ENCODE data around the gene PFN3.
A peak's percentile ranks its signal among the peaks of the same experiment; 100 is the strongest.

Gene PFN3

GRCh38 chr5:177399997-177400868 is at the start of gene PFN3:
Gene PFN3 (minus strand): TSS chr5:177400661. CDS start chr5:177400576, 85 bp downstream.
- DNase-seq: no peak
- Mint-ChIP-seq H3K4me3 (no peak within 1 kb of the TSS), H3K27ac (peak within 1 kb of the TSS; percentile 16), H3K9me3 (no peaks in the 10 kb centered on the region), H3K27me3 (peaks cover 23 to 63% of the 10 kb centered on the region in 2 donors), H3K4me1 (peaks cover 19 to 27% of the 10 kb centered on the region in 2 donors), H3K36me3 (no peaks in the 10 kb centered on the region)
- no peak for ATAC-seq (replicated peaks)

- ATAC-seq (replicated peaks): no peak
- no peaks in the 10 kb centered on the region for H3K9me3 Mint-ChIP-seq
- H3K27ac Mint-ChIP-seq: no peak overlapping the region
- peaks cover 6 to 7% of the 10 kb centered on the region in 2 donors for H3K36me3 Mint-ChIP-seq
- H3K27me3 Mint-ChIP-seq: no peaks in the 10 kb centered on the region
- H3K4me3 Mint-ChIP-seq: no peak overlapping the region
- H3K4me1 Mint-ChIP-seq: peaks cover 48 to 78% of the 10 kb centered on the region in 2 donors
- DNase-seq: no peak
Observed at GRCh38 chr5:177449140-177450061, 48.9 kb upstream of the PFN3 start.

GRCh38 chr5:177448244-177448950 is 47.9 kb upstream of the PFN3 start:
- ATAC-seq (replicated peaks) (no peak), DNase-seq (no peak)
- Mint-ChIP-seq H3K36me3 (peaks cover 7 to 9% of the 10 kb centered on the region in 2 donors), H3K4me1 (peaks cover 46 to 77% of the 10 kb centered on the region in 2 donors), H3K4me3 (peak overlapping the region; percentile 77 to 82), H3K9me3 (no peaks in the 10 kb centered on the region), H3K27ac (peak overlapping the region; percentile 91), H3K27me3 (no peaks in the 10 kb centered on the region)

GRCh38 chr5:177447611-177448243 is 47.3 kb upstream of the PFN3 start:
- H3K36me3 Mint-ChIP-seq: peaks cover 9% of the 10 kb centered on the region in 2 donors
- H3K27ac Mint-ChIP-seq: peak overlapping the region; percentile 91
- H3K4me3 Mint-ChIP-seq: peak overlapping the region; percentile 77 to 82
- no peaks in the 10 kb centered on the region for H3K27me3 Mint-ChIP-seq
- DNase-seq (no peak), ATAC-seq (replicated peaks) (peak; percentile 8 to 20)
- no peaks in the 10 kb centered on the region for H3K9me3 Mint-ChIP-seq
- H3K4me1 Mint-ChIP-seq: peaks cover 41 to 71% of the 10 kb centered on the region in 2 donors

GRCh38 chr5:177447066-177447610 is 46.7 kb upstream of the PFN3 start:
- Mint-ChIP-seq H3K27me3 (no peaks in the 10 kb centered on the region), H3K36me3 (peaks cover 13 to 14% of the 10 kb centered on the region in 2 donors), H3K4me3 (peak overlapping the region; percentile 77 to 82), H3K9me3 (no peaks in the 10 kb centered on the region), H3K27ac (no peak overlapping the region), H3K4me1 (peaks cover 41 to 65% of the 10 kb centered on the region in 2 donors)
- DNase-seq (peak; percentile 46), ATAC-seq (replicated peaks) (peak; percentile 20 to 35)

GRCh38 chr5:177446200-177447065 is 46.0 kb upstream of the PFN3 start, which contains the start of gene PRR7:
Gene PRR7 (plus strand): TSS chr5:177446814. CDS start chr5:177455068, 8,254 bp downstream.
- peak within 1 kb of the TSS; percentile 77 to 82 for H3K4me3 Mint-ChIP-seq
- peak within 1 kb of the TSS; percentile 94 for H3K27ac Mint-ChIP-seq
- no peaks in the 10 kb centered on the region for H3K27me3 Mint-ChIP-seq
- ATAC-seq (replicated peaks): peak; percentile 66 to 73
- peak; percentile 67 for DNase-seq
- H3K4me1 Mint-ChIP-seq: peaks cover 43 to 65% of the 10 kb centered on the region in 2 donors
- H3K36me3 Mint-ChIP-seq: peaks cover 16 to 19% of the 10 kb centered on the region in 2 donors
- H3K9me3 Mint-ChIP-seq: no peaks in the 10 kb centered on the region

- Mint-ChIP-seq H3K4me3 (peak overlapping the region; percentile 64 to 74), H3K9me3 (no peaks in the 10 kb centered on the region), H3K27me3 (no peaks in the 10 kb centered on the region), H3K27ac (peak overlapping the region; percentile 94), H3K4me1 (peaks cover 43 to 65% of the 10 kb centered on the region in 2 donors), H3K36me3 (peaks cover 15 to 20% of the 10 kb centered on the region in 2 donors)
- DNase-seq: no peak
- no peak for ATAC-seq (replicated peaks)
Observed at GRCh38 chr5:177445917-177446199, 45.4 kb upstream of the PFN3 start.

- peaks cover 12 to 15% of the 10 kb centered on the region in 2 donors for H3K36me3 Mint-ChIP-seq
- peak overlapping the region; percentile 64 to 74 for H3K4me3 Mint-ChIP-seq
- no peaks in the 10 kb centered on the region for H3K27me3 Mint-ChIP-seq
- peaks cover 41 to 60% of the 10 kb centered on the region in 2 donors for H3K4me1 Mint-ChIP-seq
- H3K9me3 Mint-ChIP-seq: no peaks in the 10 kb centered on the region
- ATAC-seq (replicated peaks) (no peak), DNase-seq (no peak)
- H3K27ac Mint-ChIP-seq: peak overlapping the region; percentile 94
Observed at GRCh38 chr5:177445052-177445916, 44.8 kb upstream of the PFN3 start.

- no peak for DNase-seq
- Mint-ChIP-seq H3K27ac (peak overlapping the region; percentile 79), H3K27me3 (no peaks in the 10 kb centered on the region), H3K36me3 (peaks cover 18 to 22% of the 10 kb centered on the region in 2 donors), H3K4me3 (peak overlapping the region; percentile 3 to 20), H3K9me3 (no peaks in the 10 kb centered on the region), H3K4me1 (peaks cover 42 to 54% of the 10 kb centered on the region in 2 donors)
- no peak for ATAC-seq (replicated peaks)
Observed at GRCh38 chr5:177444106-177445051, 43.9 kb upstream of the PFN3 start.

- no peaks in the 10 kb centered on the region for H3K9me3 Mint-ChIP-seq
- no peaks in the 10 kb centered on the region for H3K27me3 Mint-ChIP-seq
- H3K4me3 Mint-ChIP-seq: no peak overlapping the region
- H3K36me3 Mint-ChIP-seq: peaks cover 19 to 24% of the 10 kb centered on the region in 2 donors
- DNase-seq (no peak), ATAC-seq (replicated peaks) (no peak)
- peaks cover 35 to 45% of the 10 kb centered on the region in 2 donors for H3K4me1 Mint-ChIP-seq
- no peak overlapping the region for H3K27ac Mint-ChIP-seq
Observed at GRCh38 chr5:177443144-177443983, 42.9 kb upstream of the PFN3 start.

Measured in stimulated activated naive B cell treated with anti-CD40 and anti-IgM and Interleukin-4, amounts not matched to agents 10 μg/mL and 1 μg/mL and 100 μg/mL, for 72 hours (primary cell).